HS-27A (cell line): ENCODE measurements around the gene IDH2.

Experiments
- DNase-seq: peaks from one replicate; pipeline ENCODE4 v3.0.0-alpha.2; 2012; ENCODE audit warnings: low read depth, missing footprints

IDH2 gene

GRCh38 chr15:90063770-90064247, 38.5 kb downstream of the IDH2 start:
- no peak for DNase-seq

- DNase-seq: no peak
Observed at GRCh38 chr15:90062973-90063769, 39.1 kb downstream of the IDH2 start.

- DNase-seq: no peak
Observed at GRCh38 chr15:90062462-90062932, 39.8 kb downstream of the IDH2 start.

- no peak for DNase-seq
Observed at GRCh38 chr15:90062023-90062442, 40.2 kb downstream of the IDH2 start.

GRCh38 chr15:90060797-90061196, 41.5 kb downstream of the IDH2 start:
- DNase-seq: no peak

GRCh38 chr15:90059208-90059985, 42.9 kb downstream of the IDH2 start:
- DNase-seq: no peak

GRCh38 chr15:90058775-90059174, 43.5 kb downstream of the IDH2 start:
- DNase-seq: no peak

- no peak for DNase-seq
Observed at GRCh38 chr15:90058308-90058707, 44.0 kb downstream of the IDH2 start.

GRCh38 chr15:90056529-90056928, 45.7 kb downstream of the IDH2 start:
- DNase-seq: no peak

- no peak for DNase-seq
Observed at GRCh38 chr15:90055182-90055581, 47.1 kb downstream of the IDH2 start.

GRCh38 chr15:90054618-90055097, 47.6 kb downstream of the IDH2 start:
- DNase-seq: no peak

- DNase-seq: no peak
Observed at GRCh38 chr15:90053685-90054466, 48.4 kb downstream of the IDH2 start.

GRCh38 chr15:90051874-90052273, 50.4 kb downstream of the IDH2 start:
- no peak for DNase-seq

GRCh38 chr15:90049666-90050604, 52.3 kb downstream of the IDH2 start:
- DNase-seq: no peak

- no peak for DNase-seq
Observed at GRCh38 chr15:90049030-90049429, 53.2 kb downstream of the IDH2 start.

GRCh38 chr15:90047956-90048575, 54.2 kb downstream of the IDH2 start:
- no peak for DNase-seq

GRCh38 chr15:90046911-90047392, 55.3 kb downstream of the IDH2 start:
- no peak for DNase-seq

GRCh38 chr15:90046289-90046688, 56.0 kb downstream of the IDH2 start:
- no peak for DNase-seq

- no peak for DNase-seq
Observed at GRCh38 chr15:90044916-90045371, 57.3 kb downstream of the IDH2 start.

- no peak for DNase-seq
Observed at GRCh38 chr15:90044191-90044590, 58.1 kb downstream of the IDH2 start.
